ENCODE results near the gene EXOSC6.
"Not testable (repeated sequence)": the region's sequence is repeated elsewhere in the genome, so short reads cannot be mapped to it uniquely, and the experiment has no call there.

The EXOSC6 gene

GRCh38 chr16:70254180-70254964 is 2.6 kb upstream of the EXOSC6 start:
- no peak for DNase-seq

- DNase-seq: peak in 1 of 2 experiments; percentile 14
Measured at GRCh38 chr16:70253291-70254106, 1.8 kb upstream of the EXOSC6 start.

DNA sequence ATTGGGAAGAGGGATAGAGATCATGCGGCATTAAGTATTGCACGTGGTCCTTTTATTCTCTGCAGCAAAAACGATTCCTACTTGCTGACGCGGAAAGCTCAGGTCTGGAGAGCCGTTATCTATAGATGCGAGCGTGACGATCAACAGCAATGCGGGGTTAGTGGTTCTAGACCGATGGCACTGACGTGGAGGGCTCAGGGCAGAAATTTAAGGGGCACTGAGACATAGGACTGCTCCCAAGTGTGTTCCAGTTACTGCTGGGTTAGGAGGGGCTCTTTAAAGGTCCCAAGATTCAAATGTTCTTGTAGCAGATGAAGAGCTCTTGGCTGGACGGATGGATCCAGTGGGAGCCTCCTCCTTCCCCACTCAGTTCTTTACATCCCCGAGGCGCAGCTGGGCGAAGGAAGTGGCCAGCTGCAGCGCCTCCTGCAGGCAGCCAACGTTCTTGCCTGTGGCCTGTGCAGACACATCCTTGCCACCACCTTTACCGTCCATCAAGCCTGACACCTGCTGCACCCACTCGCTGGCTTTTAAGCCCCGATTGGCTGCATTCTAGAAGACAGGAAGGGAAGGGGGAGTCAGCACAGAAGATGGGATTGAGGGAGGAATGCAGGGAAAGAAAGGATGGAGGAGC is 732 bp upstream of the EXOSC6 start:
- no peak for DNase-seq

- no peak for DNase-seq
Measured at GRCh38 chr16:70250748-70251628, 752 bp downstream of the EXOSC6 start.

- not testable (repeated sequence) for DNase-seq
Measured at GRCh38 chr16:70249697-70250096, 2.0 kb downstream of the EXOSC6 start.

DNA sequence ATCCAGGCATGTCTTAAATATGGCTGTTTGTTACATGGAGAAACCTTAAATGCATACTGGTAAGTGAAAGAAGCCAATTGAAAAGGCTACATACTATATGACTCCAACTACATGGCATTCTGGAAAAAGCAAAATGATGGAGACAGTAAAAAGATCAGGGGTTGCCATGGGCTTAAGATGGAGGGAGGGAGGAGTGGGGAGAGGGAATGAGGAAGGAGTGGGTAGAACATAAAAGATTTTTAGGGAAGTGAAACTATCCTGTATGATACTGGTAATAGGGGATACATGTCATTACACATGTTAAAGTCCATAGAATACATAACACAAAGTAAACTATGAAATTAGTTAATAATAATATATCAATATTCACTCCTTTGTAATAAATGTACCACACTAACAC is 13.0 kb downstream of the EXOSC6 start:
- not testable (repeated sequence) for DNase-seq

GRCh38 chr16:70231831-70232230 is 19.9 kb downstream of the EXOSC6 start:
- DNase-seq: not testable (repeated sequence)

DNA sequence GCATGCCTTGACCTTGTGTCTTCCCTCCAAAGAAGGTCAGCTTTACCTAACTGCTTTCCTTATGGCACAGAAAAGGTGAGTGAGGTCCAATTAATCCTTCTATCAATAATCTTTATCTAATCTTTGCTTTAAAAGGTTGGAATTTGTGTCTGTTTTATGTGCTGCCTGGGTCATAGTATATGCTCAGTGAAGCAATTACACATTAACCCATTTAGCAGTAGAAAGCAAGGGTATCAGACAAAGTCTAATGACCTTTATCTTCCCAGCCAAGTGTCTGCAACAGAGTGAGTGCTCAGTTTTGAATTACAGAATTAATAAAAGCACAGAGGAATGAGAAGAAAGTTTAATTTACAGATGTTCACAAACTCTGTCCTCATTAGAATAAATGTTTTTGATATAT is 25.7 kb downstream of the EXOSC6 start:
- DNase-seq: not testable (repeated sequence)

DNA sequence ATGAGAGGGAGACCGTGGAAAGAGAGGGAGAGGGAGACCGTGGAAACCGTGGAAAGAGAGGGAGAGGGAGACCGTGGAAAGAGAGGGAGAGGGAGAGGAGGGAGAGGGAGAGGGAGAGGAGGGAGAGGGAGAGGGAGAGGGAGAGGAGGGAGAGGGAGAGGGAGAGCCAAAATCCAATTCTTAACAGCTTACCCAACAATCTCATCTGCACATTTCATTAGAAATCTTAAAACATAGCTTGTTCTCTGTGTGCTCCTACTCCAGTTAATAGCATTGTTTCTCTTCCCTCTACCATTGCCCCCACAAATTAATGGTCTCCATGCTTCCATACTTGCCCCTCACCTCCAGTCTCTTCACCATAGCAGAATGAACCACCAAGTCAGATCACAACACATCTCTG is 26.3 kb downstream of the EXOSC6 start:
- not testable (repeated sequence) for DNase-seq

GRCh38 chr16:70224645-70225044 is 27.1 kb downstream of the EXOSC6 start:
- not testable (repeated sequence) for DNase-seq

DNA sequence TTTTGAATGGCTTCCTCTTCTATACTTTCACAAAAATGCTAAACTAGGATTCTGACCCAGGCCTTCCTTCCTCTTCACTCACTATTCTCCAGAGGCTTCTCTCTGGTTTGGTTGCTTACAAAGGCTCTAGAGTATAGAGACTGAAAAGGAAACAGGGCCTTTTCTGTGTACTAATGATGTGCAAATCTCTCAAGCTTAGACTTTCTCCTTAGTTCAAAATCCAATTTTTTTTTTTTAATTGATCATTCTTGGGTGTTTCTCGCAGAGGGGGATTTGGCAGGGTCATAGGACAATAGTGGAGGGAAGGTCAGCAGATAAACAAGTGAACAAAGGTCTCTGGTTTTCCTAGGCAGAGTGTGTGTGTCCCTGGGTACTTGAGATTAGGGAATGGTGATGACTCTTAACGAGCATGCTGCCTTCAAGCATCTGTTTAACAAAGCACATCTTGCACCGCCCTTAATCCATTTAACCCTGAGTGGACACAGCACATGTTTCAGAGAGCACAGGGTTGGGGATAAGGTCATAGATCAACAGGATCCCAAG is 27.7 kb downstream of the EXOSC6 start:
- DNase-seq: not testable (repeated sequence)

DNA sequence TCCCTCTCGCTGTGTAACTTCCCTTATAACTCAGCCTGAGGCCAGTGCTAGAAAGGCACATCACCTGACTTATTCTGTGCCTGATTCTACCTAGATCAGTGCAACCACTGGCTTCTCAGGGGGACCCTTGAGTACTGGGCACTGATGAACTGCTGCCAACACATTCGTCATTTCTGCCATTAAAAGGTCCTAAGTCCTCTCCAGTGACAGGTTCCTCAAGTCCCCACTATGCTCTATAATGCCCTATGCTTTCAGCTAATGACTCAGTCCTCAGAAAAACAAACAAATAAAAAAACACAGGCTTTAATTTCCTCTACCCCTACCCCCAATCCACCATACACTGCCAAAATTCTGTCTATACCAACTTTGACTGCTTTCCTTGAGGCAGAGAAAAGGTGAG is 28.5 kb downstream of the EXOSC6 start:
- DNase-seq: not testable (repeated sequence)

DNA sequence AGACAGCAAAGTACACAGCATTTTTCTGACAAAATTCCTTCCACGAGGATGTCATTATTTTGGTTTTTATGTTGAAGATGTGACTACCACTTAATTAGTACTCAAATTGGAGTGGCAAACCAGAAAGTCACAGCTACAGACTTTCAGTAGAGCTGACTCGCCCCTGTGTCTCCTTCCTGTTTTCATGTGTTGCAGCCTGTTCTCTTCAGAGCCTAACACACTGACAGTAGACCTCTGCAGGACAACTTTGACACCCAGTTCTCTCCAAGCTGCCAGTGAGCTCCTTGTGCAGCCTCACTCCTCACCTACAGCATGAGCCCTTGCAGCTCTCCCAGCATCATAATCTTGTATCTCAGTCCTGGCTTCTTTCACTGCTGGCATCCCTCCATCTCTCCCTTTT is 29.2 kb downstream of the EXOSC6 start:
- not testable (repeated sequence) for DNase-seq

GRCh38 chr16:70218586-70218985 is 33.2 kb downstream of the EXOSC6 start:
- DNase-seq: not testable (repeated sequence)

- DNase-seq: not testable (repeated sequence)
Measured at GRCh38 chr16:70206382-70206781, 45.4 kb downstream of the EXOSC6 start.

DNA sequence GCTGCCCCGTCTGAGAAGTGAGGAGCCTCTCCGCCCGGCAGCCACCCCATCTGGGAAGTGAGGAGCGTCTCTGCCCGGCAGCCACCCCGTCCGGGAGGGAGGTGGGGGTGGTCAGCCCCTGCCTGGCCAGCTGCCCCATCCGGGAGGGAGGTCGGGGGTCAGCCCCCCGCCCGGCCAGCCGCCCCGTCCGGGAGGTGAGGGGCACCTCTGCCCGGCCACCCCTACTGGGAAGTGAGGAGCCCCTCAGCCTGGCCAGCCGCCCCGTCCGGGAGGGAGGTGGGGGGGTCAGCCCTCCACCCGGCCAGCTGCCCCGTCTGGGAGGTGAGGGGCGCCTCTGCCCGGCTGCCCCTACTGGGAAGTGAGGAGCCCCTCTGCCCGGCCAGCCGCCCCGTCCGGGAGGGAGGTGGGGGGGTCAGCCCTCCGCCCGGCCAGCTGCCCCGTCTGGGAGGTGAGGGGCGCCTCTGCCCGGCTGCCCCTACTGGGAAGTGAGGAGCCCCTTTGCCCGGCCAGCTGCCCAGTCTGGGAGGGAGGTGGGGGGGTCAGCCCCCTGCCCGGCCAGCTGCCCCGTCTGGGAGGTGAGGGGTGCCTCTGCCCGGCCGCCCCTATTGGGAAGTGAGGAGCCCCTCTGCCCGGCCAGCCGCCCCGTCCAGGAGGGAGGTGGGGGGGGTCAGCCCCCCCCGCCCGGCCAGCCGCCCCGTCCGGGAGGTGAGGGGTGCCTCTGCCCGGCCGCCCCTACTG is 46.9 kb downstream of the EXOSC6 start:
- not testable (repeated sequence) for DNase-seq

DNA sequence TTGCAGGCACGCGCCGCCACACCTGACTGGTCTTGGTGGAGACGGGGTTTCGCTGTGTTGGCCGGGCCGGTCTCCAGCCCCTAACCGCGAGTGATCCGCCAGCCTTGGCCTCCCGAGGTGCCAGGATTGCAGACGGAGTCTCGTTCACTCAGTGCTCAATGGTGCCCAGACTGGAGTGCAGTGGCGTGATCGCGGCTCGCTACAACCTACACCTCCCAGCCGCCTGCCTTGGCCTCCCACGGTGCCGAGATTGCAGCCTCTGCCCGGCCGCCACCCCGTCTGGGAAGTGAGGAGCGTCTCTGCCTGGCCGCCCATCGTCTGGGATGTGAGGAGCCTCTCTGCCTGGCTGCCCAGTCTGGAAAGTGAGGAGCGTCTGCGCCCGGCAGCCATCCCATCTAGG is 47.7 kb downstream of the EXOSC6 start:
- DNase-seq: not testable (repeated sequence)

DNA sequence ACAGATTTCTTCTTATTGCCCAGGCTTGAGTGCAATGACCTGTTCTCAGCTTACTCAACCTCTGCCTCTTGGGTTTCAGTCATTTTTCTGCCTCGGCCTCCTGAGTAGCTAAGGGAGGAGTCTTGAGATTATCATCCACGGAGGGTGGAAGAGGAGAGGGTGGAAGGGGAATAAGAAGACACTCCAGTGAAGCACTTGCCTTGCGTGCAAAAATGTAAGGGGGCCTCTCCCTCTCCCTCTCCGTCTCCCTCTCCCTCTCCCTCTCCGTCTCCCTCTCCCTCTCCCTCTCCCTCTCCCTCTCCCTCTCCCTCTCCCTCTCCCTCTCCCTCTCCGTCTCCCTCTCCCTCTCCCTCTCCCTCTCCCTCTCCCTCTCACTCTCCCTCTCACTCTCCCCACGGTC is 48.2 kb downstream of the EXOSC6 start:
- DNase-seq: not testable (repeated sequence)

- DNase-seq: not testable (repeated sequence)
Measured at GRCh38 chr16:70200063-70200462, 51.7 kb downstream of the EXOSC6 start.

- DNase-seq: not testable (repeated sequence)
Measured at GRCh38 chr16:70199170-70199569, 52.6 kb downstream of the EXOSC6 start.

- DNase-seq: not testable (repeated sequence)
Measured at GRCh38 chr16:70198666-70199065, 53.1 kb downstream of the EXOSC6 start.
